NCI-H2196 (cell line): ENCODE results near the gene RRP15.

Experiments
- DNase-seq: peaks from one replicate; lab custom pipeline; 2025; ENCODE audit not compliant: unreplicated experiment; lab: John Stamatoyannopoulos, UW

Gene RRP15

DNA sequence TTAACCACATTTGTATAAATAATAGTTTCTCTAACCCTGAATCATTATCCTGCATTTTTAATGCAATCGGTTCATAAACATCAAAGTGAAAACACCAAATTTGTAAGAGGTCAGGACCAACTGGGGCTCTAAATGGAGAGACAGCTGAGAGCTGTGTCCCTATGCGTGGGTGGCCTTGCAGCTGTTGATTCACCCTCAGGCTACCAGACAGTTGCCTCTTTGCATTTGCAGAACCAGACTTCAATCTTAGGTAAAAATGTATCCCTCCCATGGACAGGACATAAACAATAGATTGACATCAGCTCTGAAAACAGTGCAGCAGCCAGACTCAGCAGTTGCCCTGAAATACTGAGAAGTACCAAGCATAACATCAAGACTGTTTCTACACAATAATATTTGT is 51.2 kb downstream of the RRP15 start:
- DNase-seq = no peak

DNA sequence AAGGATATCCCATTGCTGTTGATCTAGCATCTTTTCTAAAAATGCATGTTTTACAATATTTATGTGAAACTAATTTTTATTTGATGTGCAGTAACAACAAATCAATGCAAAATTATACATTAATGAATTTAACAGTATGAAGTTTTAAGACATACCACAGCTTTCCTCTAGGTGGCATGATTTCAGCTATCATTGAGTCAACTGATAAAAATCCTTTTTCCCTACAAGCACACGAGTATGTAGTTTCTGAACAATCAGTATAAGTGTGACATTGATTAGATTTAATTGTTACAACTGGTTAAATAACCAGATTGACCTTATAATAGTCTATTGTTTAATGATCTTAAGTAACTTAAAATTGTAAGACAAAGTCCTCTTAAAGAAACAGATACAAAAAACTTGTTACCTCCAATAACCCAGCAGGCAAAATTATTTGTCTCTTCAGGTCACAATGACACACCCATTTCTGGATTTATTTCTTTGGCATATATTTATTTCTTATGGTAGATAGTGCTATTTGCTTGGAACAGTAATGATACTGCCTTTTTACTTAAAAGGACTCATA is 54.3 kb downstream of the RRP15 start:
- DNase-seq = peak; percentile 52

DNA sequence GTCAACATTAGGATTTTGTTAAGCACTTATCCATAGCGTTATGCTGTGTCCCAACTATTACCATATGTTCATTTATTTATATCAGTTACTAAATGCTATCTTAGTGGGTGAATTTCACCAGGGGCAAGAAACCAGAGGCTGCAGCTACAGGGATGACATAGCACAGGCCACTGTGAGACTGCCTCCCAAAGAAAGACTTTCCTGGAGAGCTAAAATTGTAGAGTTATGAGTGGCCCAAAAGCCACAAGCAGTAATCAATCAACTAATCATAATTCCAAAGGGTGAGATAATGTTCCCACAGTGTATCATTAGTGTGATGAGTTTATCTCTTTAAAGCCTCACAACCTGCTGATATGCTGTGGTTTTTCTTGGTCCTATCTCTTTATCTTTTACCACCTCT is 56.2 kb downstream of the RRP15 start:
- DNase-seq = no peak

DNA sequence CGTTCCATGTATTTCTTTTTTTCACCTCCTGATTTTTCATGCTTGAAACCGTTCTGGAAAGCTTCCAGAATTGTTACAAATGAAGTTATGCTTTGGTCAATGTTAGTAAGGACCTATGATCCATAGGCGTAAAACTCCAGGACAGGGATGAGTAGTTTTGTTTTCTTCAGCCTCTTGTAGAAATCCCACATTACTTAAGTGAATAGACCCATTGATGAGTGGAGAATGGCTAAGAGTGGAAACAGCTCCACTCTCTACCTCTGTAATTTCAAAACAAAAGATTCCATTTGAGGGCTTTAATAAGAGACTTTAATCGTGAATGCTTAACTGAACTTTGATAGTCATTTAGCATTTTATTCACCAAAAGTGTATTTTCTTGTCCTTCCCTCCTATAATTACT is 57.0 kb downstream of the RRP15 start:
- no peak for DNase-seq

DNA sequence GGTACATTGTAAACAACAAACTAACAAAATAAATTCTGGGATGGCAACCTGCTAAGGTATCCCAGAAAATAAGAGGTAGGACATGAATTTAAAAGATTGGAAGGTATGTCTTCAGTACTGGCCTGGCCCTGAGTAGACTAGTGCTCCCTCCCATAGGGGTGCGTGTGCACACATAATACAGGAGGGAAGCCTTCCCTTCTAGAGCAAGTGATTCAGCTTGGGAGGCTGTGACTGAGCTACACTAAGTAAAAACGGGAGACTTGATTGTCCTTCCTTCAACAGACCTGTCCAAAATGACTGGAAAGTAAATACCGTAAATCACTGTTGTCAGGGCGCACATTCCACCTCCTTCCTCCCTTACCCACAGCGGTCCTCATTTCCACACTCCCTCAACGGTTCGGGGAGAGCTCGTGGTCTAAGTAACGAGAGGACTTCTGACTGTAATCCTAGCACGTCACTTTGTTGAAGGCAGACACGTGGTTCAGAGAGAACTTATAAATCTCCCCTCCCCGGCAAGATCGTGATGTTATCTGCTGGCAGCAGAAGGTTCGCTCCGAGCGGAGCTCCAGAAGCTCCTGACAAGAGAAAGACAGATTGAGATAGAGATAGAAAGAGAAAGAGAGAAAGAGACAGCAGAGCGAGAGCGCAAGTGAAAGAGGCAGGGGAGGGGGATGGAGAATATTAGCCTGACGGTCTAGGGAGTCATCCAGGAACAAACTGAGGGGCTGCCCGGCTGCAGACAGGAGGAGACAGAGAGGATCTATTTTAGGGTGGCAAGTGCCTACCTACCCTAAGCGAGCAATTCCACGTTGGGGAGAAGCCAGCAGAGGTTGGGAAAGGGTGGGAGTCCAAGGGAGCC is 60.0 kb downstream of the RRP15 start, which contains the start of gene TGFB2:
Gene TGFB2, plus strand, starts transcription at position 523 of the 859 bp plus-strand sequence. CDS start 1,366 bp downstream, outside the sequence.
- no peak for DNase-seq

DNA sequence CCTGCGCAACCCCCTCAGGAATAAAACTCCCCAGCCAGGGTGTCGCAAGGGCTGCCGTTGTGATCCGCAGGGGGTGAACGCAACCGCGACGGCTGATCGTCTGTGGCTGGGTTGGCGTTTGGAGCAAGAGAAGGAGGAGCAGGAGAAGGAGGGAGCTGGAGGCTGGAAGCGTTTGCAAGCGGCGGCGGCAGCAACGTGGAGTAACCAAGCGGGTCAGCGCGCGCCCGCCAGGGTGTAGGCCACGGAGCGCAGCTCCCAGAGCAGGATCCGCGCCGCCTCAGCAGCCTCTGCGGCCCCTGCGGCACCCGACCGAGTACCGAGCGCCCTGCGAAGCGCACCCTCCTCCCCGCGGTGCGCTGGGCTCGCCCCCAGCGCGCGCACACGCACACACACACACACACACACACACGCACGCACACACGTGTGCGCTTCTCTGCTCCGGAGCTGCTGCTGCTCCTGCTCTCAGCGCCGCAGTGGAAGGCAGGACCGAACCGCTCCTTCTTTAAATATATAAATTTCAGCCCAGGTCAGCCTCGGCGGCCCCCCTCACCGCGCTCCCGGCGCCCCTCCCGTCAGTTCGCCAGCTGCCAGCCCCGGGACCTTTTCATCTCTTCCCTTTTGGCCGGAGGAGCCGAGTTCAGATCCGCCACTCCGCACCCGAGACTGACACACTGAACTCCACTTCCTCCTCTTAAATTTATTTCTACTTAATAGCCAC is 60.7 kb downstream of the RRP15 start:
- peak; percentile 57 for DNase-seq

DNA sequence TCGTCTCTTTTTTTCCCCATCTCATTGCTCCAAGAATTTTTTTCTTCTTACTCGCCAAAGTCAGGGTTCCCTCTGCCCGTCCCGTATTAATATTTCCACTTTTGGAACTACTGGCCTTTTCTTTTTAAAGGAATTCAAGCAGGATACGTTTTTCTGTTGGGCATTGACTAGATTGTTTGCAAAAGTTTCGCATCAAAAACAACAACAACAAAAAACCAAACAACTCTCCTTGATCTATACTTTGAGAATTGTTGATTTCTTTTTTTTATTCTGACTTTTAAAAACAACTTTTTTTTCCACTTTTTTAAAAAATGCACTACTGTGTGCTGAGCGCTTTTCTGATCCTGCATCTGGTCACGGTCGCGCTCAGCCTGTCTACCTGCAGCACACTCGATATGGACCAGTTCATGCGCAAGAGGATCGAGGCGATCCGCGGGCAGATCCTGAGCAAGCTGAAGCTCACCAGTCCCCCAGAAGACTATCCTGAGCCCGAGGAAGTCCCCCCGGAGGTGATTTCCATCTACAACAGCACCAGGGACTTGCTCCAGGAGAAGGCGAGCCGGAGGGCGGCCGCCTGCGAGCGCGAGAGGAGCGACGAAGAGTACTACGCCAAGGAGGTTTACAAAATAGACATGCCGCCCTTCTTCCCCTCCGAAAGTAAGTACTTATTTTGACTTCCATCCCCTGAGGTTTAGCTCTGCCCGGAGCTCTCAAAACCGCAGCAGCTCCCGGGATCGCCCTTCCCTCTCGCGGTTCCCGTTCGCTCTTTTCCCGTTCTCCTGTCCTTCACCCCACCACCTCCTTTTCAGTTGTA is 61.5 kb downstream of the RRP15 start:
- no peak for DNase-seq

DNA sequence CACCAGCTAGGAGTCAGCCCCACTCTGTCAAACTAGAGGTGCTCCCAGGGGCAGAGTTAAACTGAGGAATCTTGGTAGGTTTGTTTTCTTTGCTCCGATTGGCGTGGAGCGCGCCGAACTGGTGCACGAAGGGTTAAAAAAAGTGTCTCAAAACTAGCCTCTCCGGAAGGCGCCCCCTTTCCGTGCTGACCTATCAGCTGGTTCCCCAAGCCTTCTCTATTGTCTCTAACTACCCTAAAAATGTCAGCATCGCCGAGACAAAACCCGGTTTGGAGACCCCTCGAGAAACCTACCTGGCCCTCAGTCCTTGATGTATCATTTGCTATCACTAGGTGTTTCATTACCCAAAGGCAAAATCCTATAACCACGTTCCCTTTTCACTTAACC is 62.2 kb downstream of the RRP15 start:
- DNase-seq = no peak

DNA sequence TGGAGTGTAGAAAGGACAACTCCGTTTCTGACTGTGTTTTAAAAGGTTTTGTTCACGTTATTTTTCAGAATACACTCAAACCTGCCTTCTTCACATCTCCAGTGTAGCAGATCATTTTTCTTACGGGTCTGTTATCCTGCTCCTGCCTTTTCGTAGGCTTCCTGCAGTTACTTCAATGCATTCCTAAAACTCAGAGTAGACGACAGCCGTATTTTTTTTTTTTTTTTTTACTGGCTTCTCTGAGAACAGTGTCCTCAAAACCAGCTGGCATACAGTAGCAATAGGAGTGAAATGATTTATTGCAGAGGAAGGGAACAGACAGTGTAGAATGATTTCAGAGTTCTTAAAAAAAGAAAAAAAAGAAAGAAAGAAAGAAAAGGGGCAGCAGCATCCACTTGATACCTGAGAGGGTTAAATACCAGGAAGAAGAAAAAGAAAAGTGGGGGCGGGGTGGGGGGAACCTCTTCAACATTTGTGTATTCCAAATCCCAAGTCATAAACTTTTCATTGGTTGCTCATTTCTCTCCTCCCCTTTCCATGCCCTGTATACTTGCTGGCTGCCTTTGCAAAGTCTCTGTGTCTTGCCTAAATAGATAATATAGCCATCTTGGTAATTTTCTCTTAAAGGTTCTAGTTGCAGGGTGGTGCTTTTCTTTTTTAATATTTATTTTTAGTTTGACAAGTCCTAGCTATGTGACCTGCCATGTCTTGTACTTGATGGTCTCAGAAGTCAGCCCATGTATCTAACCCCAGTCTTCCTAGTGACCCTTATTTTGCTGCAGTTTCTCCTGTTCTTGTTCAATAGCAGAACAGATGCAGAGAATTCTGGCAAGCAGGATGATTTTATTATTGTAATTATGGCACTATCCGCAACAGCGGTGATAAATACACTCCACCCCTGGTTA is 62.9 kb downstream of the RRP15 start:
- DNase-seq = no peak

DNA sequence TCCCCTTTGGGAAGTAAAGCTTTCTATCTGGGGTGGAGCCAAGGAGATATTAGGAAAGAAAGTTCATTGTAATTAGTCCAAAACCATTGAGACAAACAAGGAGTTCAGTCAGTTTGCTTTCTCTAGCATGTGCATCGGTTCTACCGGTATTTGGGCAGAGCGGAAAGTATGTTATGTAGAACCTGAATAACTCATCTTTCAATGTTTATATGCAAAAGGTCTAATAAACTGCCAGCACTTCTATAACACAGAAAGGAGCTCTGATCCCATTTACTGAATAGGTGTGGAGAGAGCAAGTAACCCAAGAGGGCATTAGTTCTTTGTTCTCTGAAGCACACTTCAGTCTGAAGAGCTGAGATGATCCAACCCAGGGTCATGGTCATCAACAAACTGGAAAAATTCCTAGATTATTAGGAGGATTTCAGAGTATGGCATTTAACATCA is 63.6 kb downstream of the RRP15 start:
- DNase-seq = peak; percentile 34

DNA sequence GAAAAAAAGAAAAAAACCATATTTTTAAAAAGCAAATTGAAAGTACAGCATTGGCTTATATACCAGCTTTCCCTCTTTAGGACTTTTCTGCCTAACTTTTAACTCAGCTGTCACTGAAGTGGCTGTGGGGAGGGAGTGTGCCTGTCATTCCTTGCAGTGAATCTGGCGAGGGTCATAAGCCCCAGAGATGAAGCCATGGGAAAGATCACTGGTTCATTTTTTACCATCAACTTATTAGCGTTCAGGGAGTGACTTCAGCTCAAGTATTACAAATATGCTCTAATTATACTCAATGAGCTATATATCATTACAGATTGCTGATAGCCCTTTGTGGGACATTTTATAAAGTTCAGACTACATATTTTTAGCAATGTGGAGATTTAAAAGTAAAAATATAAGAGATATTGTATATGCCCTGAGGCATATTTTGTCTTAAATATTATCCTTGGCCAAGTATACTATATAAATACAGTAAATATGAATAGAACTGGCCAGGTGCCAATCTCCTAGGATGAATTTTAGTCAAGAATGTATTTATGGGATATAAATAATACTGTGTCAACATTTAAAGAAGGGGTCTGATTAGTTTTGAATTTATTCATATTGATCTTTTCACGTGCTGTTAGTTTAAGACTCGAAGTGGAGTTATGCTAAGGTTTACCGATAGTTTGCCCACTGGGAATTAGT is 64.4 kb downstream of the RRP15 start:
- no peak for DNase-seq

DNA sequence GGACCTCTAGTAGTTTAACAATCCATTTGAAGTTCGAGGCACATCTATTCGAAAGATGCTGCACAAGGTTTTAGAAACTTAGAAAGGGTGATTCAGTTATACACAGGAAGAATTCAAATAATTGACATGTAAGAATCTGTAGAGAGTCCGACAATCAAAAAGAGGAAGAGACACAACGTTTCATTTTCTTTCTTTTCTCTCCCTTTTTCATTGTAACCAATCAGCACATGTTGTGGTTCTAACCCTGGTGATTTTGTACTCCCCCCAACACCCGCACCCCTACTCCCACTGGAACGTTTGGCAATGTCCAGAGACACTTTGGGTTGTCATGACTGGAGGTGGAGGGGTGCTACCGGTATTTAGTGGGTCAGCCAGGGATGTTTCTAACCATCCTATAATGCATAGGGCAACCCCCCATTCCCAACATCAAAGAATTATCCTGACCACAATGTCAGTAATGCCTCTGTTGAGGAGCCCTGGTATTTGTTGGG is 65.0 kb downstream of the RRP15 start:
- DNase-seq = no peak

DNA sequence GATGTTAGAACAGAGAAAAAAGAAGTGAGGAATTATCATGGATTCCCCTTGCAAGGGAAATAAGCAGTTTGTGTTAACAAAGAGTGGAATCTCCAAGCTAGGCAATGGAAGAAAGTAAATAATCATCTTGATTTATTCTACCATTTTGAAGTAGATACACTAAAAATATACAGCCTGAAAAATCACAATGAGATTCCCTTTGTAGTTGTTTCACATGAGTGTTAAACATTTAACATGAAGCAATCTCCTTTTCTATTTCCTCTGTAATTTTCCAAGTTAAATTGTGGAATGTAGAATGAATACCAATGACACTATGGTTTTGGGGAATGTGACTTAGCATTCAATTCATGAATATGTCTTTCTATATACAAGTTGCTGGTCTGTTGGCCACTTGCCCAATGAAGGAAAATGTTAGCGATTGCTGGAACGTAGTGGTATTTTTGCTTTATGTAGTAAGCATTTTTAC is 65.7 kb downstream of the RRP15 start:
- DNase-seq = no peak

DNA sequence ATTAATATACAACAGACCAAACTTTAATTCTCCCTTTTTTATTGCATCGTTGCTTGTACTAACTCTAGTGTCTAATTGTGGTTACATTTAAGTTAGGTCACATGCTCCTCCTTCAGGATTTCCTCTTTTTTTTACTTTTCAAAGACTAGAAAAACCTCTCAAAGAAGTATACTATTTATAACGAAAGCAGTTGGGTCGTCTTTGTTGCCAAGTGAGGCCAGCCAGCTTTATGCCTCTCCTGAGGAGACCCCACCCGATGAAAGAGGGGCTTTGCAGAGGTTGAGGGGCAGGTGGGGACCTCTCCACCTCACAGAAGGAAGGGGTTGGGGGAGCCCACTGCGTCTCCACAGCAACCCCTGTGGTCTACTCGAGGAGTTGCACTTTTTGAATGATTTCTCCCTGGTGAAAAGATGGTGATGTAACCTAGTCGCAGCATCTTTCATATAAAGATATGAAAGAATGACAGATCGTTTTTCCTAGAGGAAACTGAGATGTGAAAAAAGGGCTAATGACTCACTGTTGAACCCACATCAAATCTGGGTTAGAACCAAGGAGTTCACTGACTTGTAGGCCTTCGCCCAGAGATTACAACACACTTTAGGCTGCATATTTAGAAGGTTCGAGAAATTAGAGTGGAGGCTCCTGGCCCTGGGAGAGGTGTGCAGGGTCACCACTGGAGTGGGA is 66.4 kb downstream of the RRP15 start:
- DNase-seq = no peak

DNA sequence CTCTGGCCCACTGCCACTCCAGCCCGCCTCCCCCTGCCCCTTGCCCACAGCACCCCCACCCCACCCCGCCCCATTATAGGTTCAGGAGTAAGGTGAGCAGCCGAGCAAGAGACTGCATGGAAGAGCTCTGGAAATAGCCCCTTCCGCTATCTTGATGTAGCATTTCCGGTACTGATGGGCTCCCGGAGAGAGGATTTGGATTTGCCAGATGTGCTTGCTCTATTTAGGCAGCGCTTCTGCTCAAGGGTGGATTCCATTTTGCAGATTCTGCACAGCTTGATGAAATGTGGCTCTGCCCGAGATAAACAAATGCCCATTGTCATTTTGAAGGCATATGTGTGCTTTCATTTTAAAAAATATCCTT is 67.0 kb downstream of the RRP15 start:
- DNase-seq = no peak

DNA sequence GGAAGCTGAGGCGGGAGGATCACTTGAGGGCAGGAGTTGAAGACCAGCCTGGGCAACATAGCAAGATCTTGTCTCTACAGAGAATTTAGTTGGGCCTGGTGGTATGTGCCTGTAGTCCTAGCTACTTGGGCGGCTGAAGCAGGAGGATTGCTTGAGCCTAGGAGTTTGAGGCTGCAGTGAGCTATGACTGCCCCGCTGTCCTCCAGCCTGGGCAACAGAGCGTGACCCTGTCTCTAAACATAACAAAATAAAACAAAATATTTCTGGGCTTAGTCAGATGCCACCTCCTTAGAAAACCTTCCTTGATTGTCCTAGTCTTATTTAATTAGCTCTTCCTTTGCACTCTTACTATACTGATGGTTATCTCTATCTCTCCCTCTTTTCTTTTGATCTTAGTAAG is 68.6 kb downstream of the RRP15 start:
- DNase-seq = no peak

DNA sequence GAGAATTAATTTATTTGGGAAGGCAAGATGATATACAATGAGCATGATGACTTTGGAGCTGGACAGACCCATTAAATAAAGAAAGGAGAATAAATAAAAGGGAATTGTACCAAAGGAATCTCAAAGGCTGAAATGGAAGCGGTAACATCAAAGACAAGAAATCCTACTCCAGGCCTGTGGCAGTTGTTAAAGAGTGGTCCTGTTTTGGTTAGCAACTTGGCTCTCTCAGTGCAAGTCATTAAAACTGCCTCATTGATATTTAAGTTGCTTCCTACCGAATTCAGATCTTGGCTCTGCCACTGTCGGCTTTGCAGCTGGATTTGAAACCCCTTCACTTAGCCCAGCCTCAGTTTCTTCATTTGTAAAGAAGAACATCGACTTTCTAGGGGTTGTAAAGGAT is 70.2 kb downstream of the RRP15 start:
- DNase-seq = no peak

DNA sequence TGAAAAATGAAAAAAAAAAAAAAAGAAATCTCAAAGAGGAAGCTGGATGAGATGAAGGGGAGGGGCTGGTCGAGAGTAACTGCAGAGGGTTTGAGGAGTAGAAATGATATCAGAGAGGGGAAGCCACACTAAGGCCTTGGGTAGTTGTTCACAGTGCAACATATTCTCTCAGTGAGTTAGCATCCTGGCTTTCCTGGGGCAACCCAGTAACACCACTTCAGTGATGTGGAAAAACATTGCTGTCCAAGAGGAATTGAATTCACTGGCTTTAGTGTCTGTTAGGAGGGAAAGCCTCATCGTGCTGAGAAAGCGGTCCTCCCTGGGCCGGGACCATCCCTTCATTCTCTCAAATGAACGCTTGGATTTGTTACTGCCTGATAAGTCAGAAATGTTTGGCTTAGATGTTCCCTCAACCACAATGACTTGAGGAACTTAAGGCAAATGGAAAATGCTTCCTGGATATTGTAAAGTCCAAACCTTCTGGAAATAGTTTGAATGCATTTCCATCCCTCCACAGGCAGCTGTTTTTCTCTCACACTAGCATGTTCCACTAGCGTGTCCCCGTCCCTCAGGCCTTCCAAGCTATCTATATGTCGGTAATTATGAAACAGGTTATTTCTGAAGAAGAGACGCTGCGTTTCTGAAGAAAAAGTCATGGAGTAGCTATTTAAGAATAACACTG is 72.3 kb downstream of the RRP15 start:
- no peak for DNase-seq
